Adipose tissue (tissue), 3 donors: ENCODE data around the gene BUB3. TPM values are rescaled to one million over a fixed set of nuclear protein-coding genes. Genes with fewer than 3 reads are reported as not detected.

Experiments used
- H3K27ac ChIP-seq: one replicate; pipeline ENCODE4 v1.5.1; 2013; ENCODE audit warnings: low read depth, low read length
- WGBS, 3 donors: extraction: QIAGEN DNeasy Blood & Tissue Kit; methylation state at CpG; one replicate each; pipeline ENCODE4 v1.1.7; 2013; 5-methylcytosine and 5-hydroxymethylcytosine counted together
- polyA plus RNA-seq, 3 donors: library from polyadenylated mRNA; stranded (reverse); fragments of 200-250 nt; gene quantifications; one replicate each; pipeline ENCODE4 v1.2.3, GENCODE V29; 2013
- donor health status: healthy with polysubstance abuse.
- donor health status: Bipolar disorder and iron deficiency.
- donor health status: healthy.

BUB3 gene
- 10 to 100 TPM; 27.0 to 50.0 (median 36.4) TPM for polyA plus RNA-seq

GRCh38 chr10:123154092-123154710 lies at the start of gene BUB3:
TSS of gene BUB3 (plus strand) at chr10:123154402. CDS start at chr10:123154918, 516 bp downstream.
- WGBS, 3 donors: 0 to 1% (median 0%) methylated on average over 48 to 50 of the region's 50 CpGs

GRCh38 chr10:123109466-123109865 lies 44.7 kb upstream of the BUB3 start:
- no peak overlapping the region for H3K27ac ChIP-seq
- WGBS, 3 donors: 74 to 77% (median 76%) methylated on average over 7 of the region's 7 CpGs

More at GRCh38 chr10:123154092-123154710, at the start of gene BUB3:
- H3K27ac ChIP-seq: peak within 1 kb of the TSS; percentile 70

- no peak overlapping the region for H3K27ac ChIP-seq
- WGBS, 3 donors: 8 to 14% (median 8%) methylated on average over 26 of the region's 26 CpGs
Observed at GRCh38 chr10:123117644-123118417, 36.4 kb upstream of the BUB3 start.

- H3K27ac ChIP-seq: no peak overlapping the region
- 62 to 65% (median 64%) methylated on average over 8 of the region's 8 CpGs for WGBS, 3 donors
Observed at GRCh38 chr10:123119081-123119480, 35.1 kb upstream of the BUB3 start.

GRCh38 chr10:123126246-123126645 lies 28.0 kb upstream of the BUB3 start:
- 69 to 72% (median 71%) methylated on average over 5 of the region's 5 CpGs for WGBS, 3 donors

GRCh38 chr10:123129618-123130271 lies 24.5 kb upstream of the BUB3 start:
- WGBS, 3 donors: 66 to 79% (median 67%) methylated on average over 4 of the region's 4 CpGs
- H3K27ac ChIP-seq: no peak overlapping the region

More at GRCh38 chr10:123126246-123126645, 28.0 kb upstream of the BUB3 start:
- H3K27ac ChIP-seq: no peak overlapping the region

GRCh38 chr10:123132576-123133477 lies 21.4 kb upstream of the BUB3 start:
- 1 to 4% (median 2%) methylated on average over 48 of the region's 48 CpGs for WGBS, 3 donors
- H3K27ac ChIP-seq: no peak overlapping the region

GRCh38 chr10:123133541-123134342 lies 20.5 kb upstream of the BUB3 start:
- WGBS, 3 donors: 4 to 8% (median 6%) methylated on average over 40 of the region's 40 CpGs
- no peak overlapping the region for H3K27ac ChIP-seq

GRCh38 chr10:123134343-123134914 lies 19.8 kb upstream of the BUB3 start:
- 3 to 5% (median 3%) methylated on average over 42 of the region's 42 CpGs for WGBS, 3 donors
- H3K27ac ChIP-seq: no peak overlapping the region

- 2 to 3% (median 2%) methylated on average over 35 to 46 of the region's 46 CpGs for WGBS, 3 donors
- H3K27ac ChIP-seq: no peak overlapping the region
Observed at GRCh38 chr10:123134915-123135414, 19.2 kb upstream of the BUB3 start.

- 1 to 3% (median 1%) methylated on average over 47 to 75 of the region's 76 CpGs for WGBS, 3 donors
- no peak within 1 kb of the TSS for H3K27ac ChIP-seq
Observed at GRCh38 chr10:123135415-123136141, 18.6 kb upstream of the BUB3 start, which contains the start of gene HMX3. TSS of gene HMX3 (plus strand) at chr10:123135970. CDS start at chr10:123136051, 81 bp downstream.

GRCh38 chr10:123136221-123136805 lies 17.9 kb upstream of the BUB3 start:
- H3K27ac ChIP-seq: no peak overlapping the region

GRCh38 chr10:123136806-123137642 lies 17.2 kb upstream of the BUB3 start:
- H3K27ac ChIP-seq: no peak overlapping the region
- 2 to 8% (median 3%) methylated on average over 78 to 83 of the region's 83 CpGs for WGBS, 3 donors

More at GRCh38 chr10:123136221-123136805, 17.9 kb upstream of the BUB3 start:
- 2 to 3% (median 2%) methylated on average over 46 to 59 of the region's 59 CpGs for WGBS, 3 donors

- WGBS, 3 donors: 11 to 27% (median 17%) methylated on average over 7 of the region's 7 CpGs
- H3K27ac ChIP-seq: no peak overlapping the region
Observed at GRCh38 chr10:123139165-123139520, 15.1 kb upstream of the BUB3 start.

GRCh38 chr10:123139521-123140163 lies 14.6 kb upstream of the BUB3 start:
- H3K27ac ChIP-seq: no peak overlapping the region
- WGBS, 3 donors: 5 to 22% (median 13%) methylated on average over 32 of the region's 32 CpGs
